PFSK-1 (cell line): ENCODE results near the gene IRF1.
A peak's percentile ranks its signal among the peaks of the same experiment; 100 is the strongest.

Experiments
- FOXP2 ChIP-seq: optimal IDR thresholded peaks from 2 replicates; pipeline ENCODE3; 2011; ENCODE audit warnings: borderline replicate concordance, control low read depth, inconsistent platforms; ENCODE audit not compliant: insufficient read depth; ENCODE audit errors: extremely low read length, extremely low read depth
- POLR2AphosphoS5 ChIP-seq: IDR thresholded peaks from 2 replicates; pipeline ENCODE4 v1.6.1; 2012; ENCODE audit warnings: low read depth, mild to moderate bottlenecking, control low read depth, low read length, moderate library complexity
- SIN3A ChIP-seq: IDR thresholded peaks from 2 replicates; pipeline ENCODE4 v1.6.1; 2012; ENCODE audit warnings: mild to moderate bottlenecking, low read length, moderate library complexity, borderline replicate concordance; ENCODE audit not compliant: insufficient read depth
- TAF1 ChIP-seq: IDR thresholded peaks from 2 replicates; pipeline ENCODE4 v1.6.1; 2012; ENCODE audit warnings: low read length, control low read depth, borderline replicate concordance; ENCODE audit not compliant: insufficient read depth
- TF ChIP-seq, protein P1 (sequence below), 2 experiments: IDR thresholded peaks; 2 replicates each; pipeline versions ENCODE4 v1.6.1 to v1.8.0; 2011 to 2012; ENCODE audit warnings: low read depth in 2 of 2, low read length in 2 of 2, control low read depth in 1 of 2, inconsistent platforms in 1 of 2, mild to moderate bottlenecking in 1 of 2, moderate library complexity in 1 of 2; ENCODE audit not compliant: insufficient read depth in 1 of 2

Gene IRF1

DNA sequence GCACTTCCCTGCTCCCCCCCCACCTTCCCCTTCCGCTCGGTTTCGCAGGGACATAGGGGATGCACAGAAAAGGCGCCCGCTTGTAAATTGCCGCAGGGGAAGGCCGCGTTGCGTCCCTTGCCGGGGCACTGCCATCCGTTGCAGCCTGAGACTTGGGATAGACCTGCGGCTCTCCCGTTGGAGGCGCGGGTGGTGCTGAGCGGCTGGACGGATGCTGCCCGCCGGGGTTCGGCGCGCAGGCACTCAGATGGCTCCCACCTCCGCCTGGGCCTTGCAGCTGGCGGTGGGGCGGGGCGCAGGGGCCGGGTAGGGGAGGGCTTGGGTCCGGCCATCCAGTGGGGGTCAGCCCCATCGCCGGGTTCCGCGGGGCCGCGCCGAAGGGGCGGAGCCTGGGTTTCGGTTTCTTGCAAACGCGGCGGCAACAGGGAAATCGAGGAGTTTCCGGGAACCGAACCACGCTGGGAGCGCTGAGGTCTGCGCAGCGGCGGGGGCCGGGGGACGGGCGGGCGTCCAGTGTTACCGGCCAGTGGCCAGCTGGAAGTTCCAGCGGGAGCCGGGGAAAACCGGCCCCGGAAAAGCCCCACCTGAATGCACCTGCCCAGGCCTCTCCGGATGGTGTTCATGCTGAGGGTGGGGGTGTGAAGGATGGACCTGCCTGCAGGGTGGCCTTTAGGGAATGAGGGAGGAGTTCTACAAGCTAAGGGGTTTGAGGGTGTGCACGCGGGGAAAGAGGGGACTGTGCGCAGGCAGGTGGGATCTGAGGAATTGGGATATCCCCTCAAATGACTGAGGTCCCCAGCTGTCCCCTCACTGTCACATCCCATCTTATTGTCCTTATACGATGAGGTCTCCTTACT, 6.3 kb upstream of the IRF1 start:
- TF ChIP-seq SIN3A (no peak), POLR2AphosphoS5 (peak; percentile 32; the same call in 1 of the 2 replicates), TAF1 (no peak; the same call in 1 of the 2 replicates)

DNA sequence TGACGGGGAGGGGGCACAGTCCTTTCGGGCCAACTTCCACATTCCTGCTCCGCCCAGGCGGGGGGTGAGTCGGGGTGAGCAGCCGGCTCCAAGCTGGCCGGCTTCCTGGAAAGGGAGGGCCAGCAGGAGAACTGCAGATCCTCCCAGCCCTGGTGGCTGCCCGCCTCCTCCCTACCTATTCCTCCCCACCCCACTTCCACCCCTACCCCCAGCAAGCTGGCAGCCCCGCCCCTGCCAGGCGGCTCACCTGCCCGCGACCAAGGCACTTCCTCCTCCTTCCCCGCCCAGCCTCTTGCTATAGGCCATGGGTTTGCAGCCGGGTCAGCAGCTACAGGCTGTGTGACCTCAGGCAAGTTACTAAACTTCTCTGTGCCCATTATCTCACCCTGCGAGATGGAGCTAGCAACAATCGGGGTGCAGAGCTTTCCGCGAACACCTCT, 5.6 kb upstream of the IRF1 start:
- no peak for TF ChIP-seq FOXP2
- no peak for TF ChIP-seq SIN3A
- TF ChIP-seq, protein P1, sequence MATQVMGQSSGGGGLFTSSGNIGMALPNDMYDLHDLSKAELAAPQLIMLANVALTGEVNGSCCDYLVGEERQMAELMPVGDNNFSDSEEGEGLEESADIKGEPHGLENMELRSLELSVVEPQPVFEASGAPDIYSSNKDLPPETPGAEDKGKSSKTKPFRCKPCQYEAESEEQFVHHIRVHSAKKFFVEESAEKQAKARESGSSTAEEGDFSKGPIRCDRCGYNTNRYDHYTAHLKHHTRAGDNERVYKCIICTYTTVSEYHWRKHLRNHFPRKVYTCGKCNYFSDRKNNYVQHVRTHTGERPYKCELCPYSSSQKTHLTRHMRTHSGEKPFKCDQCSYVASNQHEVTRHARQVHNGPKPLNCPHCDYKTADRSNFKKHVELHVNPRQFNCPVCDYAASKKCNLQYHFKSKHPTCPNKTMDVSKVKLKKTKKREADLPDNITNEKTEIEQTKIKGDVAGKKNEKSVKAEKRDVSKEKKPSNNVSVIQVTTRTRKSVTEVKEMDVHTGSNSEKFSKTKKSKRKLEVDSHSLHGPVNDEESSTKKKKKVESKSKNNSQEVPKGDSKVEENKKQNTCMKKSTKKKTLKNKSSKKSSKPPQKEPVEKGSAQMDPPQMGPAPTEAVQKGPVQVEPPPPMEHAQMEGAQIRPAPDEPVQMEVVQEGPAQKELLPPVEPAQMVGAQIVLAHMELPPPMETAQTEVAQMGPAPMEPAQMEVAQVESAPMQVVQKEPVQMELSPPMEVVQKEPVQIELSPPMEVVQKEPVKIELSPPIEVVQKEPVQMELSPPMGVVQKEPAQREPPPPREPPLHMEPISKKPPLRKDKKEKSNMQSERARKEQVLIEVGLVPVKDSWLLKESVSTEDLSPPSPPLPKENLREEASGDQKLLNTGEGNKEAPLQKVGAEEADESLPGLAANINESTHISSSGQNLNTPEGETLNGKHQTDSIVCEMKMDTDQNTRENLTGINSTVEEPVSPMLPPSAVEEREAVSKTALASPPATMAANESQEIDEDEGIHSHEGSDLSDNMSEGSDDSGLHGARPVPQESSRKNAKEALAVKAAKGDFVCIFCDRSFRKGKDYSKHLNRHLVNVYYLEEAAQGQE (IDR thresholded peaks at IDR 0.05; ENCODE audit: insufficient read depth in 1 of 2, low read depth in 2 of 2, low read length in 2 of 2), result no peak
- TF ChIP-seq TAF1, result no peak
- TF ChIP-seq POLR2AphosphoS5, result no peak

DNA sequence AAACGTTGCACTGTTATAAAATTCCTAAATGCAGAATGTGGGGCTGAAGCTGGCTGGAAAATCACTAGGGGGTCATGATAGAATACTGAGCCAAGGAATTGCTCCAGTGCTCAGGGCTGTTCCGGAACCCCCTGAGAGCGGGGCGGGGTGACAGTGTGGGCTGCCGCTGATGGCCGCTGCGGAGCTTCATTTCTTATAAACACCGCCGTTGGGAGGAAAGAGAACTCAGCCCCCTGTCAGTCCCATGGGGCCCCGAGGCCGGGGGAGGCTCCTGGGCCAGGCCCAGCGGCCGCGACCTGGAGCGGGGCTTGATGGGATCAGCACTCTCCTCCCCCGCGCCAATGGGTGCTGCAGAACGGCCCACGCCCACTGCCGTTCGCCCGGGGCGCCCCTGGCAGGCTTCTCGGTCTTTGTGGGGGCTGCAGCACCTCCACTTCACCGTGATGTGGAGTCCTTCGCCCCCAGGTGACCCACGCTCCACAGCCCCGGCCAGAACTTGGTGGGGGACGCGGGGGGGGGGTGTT, 5.2 kb upstream of the IRF1 start:
- TF ChIP-seq POLR2AphosphoS5, result no peak
- TF ChIP-seq SIN3A, result no peak
- no peak for TF ChIP-seq TAF1
- TF ChIP-seq FOXP2, result no peak
- TF ChIP-seq, protein P1 (IDR thresholded peaks at IDR 0.05; ENCODE audit: insufficient read depth in 1 of 2, low read depth in 2 of 2, low read length in 2 of 2), result no peak

DNA sequence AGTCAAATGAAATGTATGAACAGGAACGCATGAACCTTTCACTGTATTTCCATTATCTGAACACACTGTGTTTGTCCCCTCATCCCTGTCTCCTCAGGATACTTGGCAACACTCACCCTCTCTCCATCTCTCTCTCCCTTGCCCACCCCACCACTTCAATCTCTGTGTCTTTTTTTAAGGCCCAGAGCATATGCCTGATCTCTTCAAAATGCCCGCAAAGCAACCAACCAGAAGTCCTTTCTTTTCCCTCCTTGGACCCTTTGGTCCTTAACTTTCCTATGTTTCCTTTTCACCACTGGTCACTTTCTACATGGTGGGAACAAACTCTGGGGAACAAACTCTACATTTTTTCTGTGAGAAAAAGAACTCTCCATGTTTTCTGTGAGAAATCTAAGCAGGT, 3.2 kb upstream of the IRF1 start:
- TF ChIP-seq FOXP2, result no peak
- no peak for TF ChIP-seq SIN3A
- no peak for TF ChIP-seq TAF1
- no peak for TF ChIP-seq POLR2AphosphoS5
- TF ChIP-seq, protein P1 (IDR thresholded peaks at IDR 0.05; ENCODE audit: insufficient read depth in 1 of 2, low read depth in 2 of 2, low read length in 2 of 2), result no peak

DNA sequence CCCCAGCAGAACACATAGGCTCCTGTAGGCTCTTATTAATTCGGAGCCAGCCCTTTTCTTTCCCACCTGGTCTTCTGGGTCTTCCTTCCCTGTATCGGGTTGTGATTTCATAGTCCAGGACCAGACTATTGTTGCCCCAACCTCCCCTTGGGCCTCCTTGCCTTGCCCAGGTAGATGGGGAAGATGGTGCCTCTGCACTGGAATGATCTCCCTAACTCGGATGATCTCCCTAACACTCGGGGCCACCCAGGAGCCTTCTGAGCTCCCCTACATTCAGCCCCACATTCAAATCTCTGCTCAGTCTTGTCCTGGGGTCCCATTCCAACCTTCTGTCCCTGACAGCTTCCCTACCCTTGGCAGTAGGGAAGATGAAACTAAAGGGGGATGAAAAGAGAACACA, 2.7 kb upstream of the IRF1 start:
- TF ChIP-seq, protein P1 (IDR thresholded peaks at IDR 0.05; ENCODE audit: insufficient read depth in 1 of 2, low read depth in 2 of 2, low read length in 2 of 2), result no peak
